Endothelial cell of umbilical vein (primary cell): ENCODE measurements around the gene LSR. TPM values are rescaled to one million over a fixed set of nuclear protein-coding genes. Genes with fewer than 3 reads are reported as not detected.

Source experiments
- BruUV-seq: library from RNA; stranded (reverse); fragments of 400-500 nt; replicated peaks from 2 replicates; lab custom pipeline; 2021; lab: Mats Ljungman, UMichigan
- CTCF ChIA-PET: fragments of 300-600, 350-600 bp; sonication (Branson Sonifier 250); formaldehyde crosslinking; loops from one replicate; lab custom pipeline; 2021; ENCODE audit warnings: antibody characterized with exemption, inconsistent platforms; lab: Charles Lee
- POLR2A ChIA-PET: fragments of 300-600, 350-600 bp; sonication (Branson Sonifier 250); formaldehyde crosslinking; loops from one replicate; lab custom pipeline; 2021; ENCODE audit warnings: antibody characterized with exemption, inconsistent platforms; lab: Charles Lee
- DNase-seq: peaks from one replicate; pipeline ENCODE4 v3.0.0-alpha.2; 2011; ENCODE audit warnings: low read depth, low spot score
- FAIRE-seq: peaks from 2 replicates; lab custom pipeline; 2011; peaks lifted over from hg19 to GRCh38; lab: Jason Lieb, UNC
- H2AFZ ChIP-seq: 2 replicates; pipeline ENCODE4 v1.6.0; 2012; ENCODE audit warnings: low read depth, low read length, control low read depth, inconsistent platforms
- H3K27ac ChIP-seq: 2 replicates; pipeline ENCODE4 v1.5.1; 2011; ENCODE audit warnings: low read depth, mild to moderate bottlenecking, control low read depth, low read length, moderate library complexity; ENCODE audit not compliant: insufficient read depth
- H3K27me3 ChIP-seq, 2 experiments: 2 replicates each; pipeline versions ENCODE4 v1.6.0 to v1.6.1; 2011; ENCODE audit warnings: low read length in 2 of 2, mixed read lengths in 1 of 2; ENCODE audit not compliant: control insufficient read depth in 2 of 2, insufficient read depth in 2 of 2
- H3K36me3 ChIP-seq, 2 experiments: 2 replicates in 1 of 2; 3 replicates in 1 of 2; pipeline ENCODE4 v1.5.1; 2011; ENCODE audit warnings: low read length in 2 of 2, mild to moderate bottlenecking in 1 of 2, moderate library complexity in 1 of 2; ENCODE audit not compliant: control insufficient read depth in 2 of 2, insufficient read depth in 2 of 2; ENCODE audit errors: extremely low read depth in 1 of 2
- H3K4me1 ChIP-seq: 3 replicates; pipeline ENCODE4 v1.5.1; 2011; ENCODE audit warnings: mild to moderate bottlenecking, low read length; ENCODE audit not compliant: control insufficient read depth, insufficient read depth; ENCODE audit errors: extremely low read depth
- H3K4me2 ChIP-seq: 2 replicates; pipeline ENCODE4 v1.6.1; 2011; ENCODE audit warnings: low read length, control low read depth, mixed read lengths; ENCODE audit not compliant: insufficient read depth
- H3K4me3 ChIP-seq, 3 experiments: fragments of 200-600 bp in 1 of 3; sonication (generic), shearing (Covaris generic) in 1 of 3; replicated peaks in 1 of 3; 2 replicates each; pipeline ENCODE4 v1.5.1; 2011 to 2016; ENCODE audit warnings: control low read depth in 3 of 3, low read length in 3 of 3, mild to moderate bottlenecking in 2 of 3, inconsistent platforms in 1 of 3, low read depth in 1 of 3, moderate library complexity in 1 of 3; ENCODE audit not compliant: insufficient read depth in 1 of 3
- H3K79me2 ChIP-seq: 2 replicates; pipeline ENCODE4 v1.6.0; 2012; ENCODE audit warnings: low read length, inconsistent platforms; ENCODE audit not compliant: control insufficient read depth, insufficient read depth
- H3K9ac ChIP-seq: replicated peaks from 2 replicates; pipeline ENCODE3; 2011; ENCODE audit warnings: low read length, control low read depth; ENCODE audit not compliant: insufficient read depth; ENCODE audit errors: extremely low read depth
- H3K9me1 ChIP-seq: replicated peaks from 3 replicates; pipeline ENCODE4 v1.6.0; 2011; ENCODE audit warnings: mild to moderate bottlenecking, low read length; ENCODE audit not compliant: control insufficient read depth, insufficient read depth; ENCODE audit errors: extremely low read depth
- H3K9me3 ChIP-seq: replicated peaks from 2 replicates; pipeline ENCODE4 v1.5.1; 2012; ENCODE audit warnings: low read length, inconsistent platforms; ENCODE audit not compliant: control insufficient read depth, insufficient read depth
- H4K20me1 ChIP-seq: replicated peaks from 2 replicates; pipeline ENCODE3; 2011; ENCODE audit warnings: mild to moderate bottlenecking, low read length; ENCODE audit not compliant: control insufficient read depth, insufficient read depth; ENCODE audit errors: extremely low read depth
- FOS ChIP-seq: IDR thresholded peaks from 2 replicates; pipeline ENCODE4 v1.6.1; 2011; ENCODE audit warnings: mild to moderate bottlenecking, low read length, moderate library complexity, borderline replicate concordance; ENCODE audit not compliant: insufficient read depth
- JUN ChIP-seq: IDR thresholded peaks from 2 replicates; pipeline ENCODE4 v1.6.1; 2011; ENCODE audit warnings: borderline replicate concordance, low read depth; ENCODE audit not compliant: insufficient read length, insufficient read depth
- MAX ChIP-seq: IDR thresholded peaks from 2 replicates; pipeline ENCODE4 v1.6.1; 2011; ENCODE audit not compliant: insufficient read depth, insufficient read length
- dilution Hi-C: fragments of 300-500 bp; cut with MboI; formaldehyde crosslinking; loops from one replicate; pipeline ENCODE4 v1.15.0; 2019; ENCODE audit warnings: low sequenced_read_pairs; ENCODE audit not compliant: extremely low pct_ligation_motif_present
- intact Hi-C: fragments of 100-400 bp; cut with micrococcal nuclease; formaldehyde crosslinking; loops from one replicate; pipeline ENCODE4 v1.10.0; 2022
- polyA plus RNA-seq, 4 experiments: library from polyadenylated mRNA; depleted of rRNA in 3 of 4; stranded (reverse) in 3 of 4; unstranded in 1 of 4; fragments of >200 nt; gene quantifications; 2 replicates each; pipeline versions ENCODE4 v1.2.1 to v1.2.3, GENCODE V29; 2011 to 2012; ENCODE audit warnings: missing spikeins in 1 of 4
- total RNA-seq: library from RNA; stranded (reverse); gene quantifications from 2 replicates; pipeline ENCODE4 v1.2.3, GENCODE V29; 2021

Gene LSR
- total and polyA plus RNA-seq, 2 donors (not counting 3 experiments of a cell fraction or from before 2014, with no cell fraction given): 0.76 to 1.0 TPM

GRCh38 chr19:35300339-35300649, 51.5 kb downstream of the LSR start:
- H3K36me3 ChIP-seq: no peaks in the 10 kb centered on the region
- H3K79me2 ChIP-seq: no peaks in the 10 kb centered on the region
- no peak for DNase-seq
- FAIRE-seq: no peak
- no peaks in the 10 kb centered on the region for H3K9me1 ChIP-seq
- H3K9me3 ChIP-seq: no peaks in the 10 kb centered on the region
- no peak overlapping the region for H3K4me2 ChIP-seq
- dilution Hi-C loops (no loop called here), intact Hi-C loops (no loop called here)
- H2AFZ ChIP-seq: no peak overlapping the region
- TF ChIP-seq FOS (no peak), JUN (no peak)
- ChIA-PET POLR2A (no interaction called here), CTCF (interaction anchor here (0.6 kb wide), 1 partner anchor 146 kb away, joined by 3 read pairs; the partner anchor contains the start of gene FXYD5)
- H3K27me3 ChIP-seq: no peaks in the 10 kb centered on the region
- no peak overlapping the region for H3K4me3 ChIP-seq
- H3K4me1 ChIP-seq: no peaks in the 10 kb centered on the region
- H4K20me1 ChIP-seq: no peaks in the 10 kb centered on the region
- BruUV-seq: no TSS peak
- H3K9ac ChIP-seq: no peak overlapping the region
- H3K27ac ChIP-seq: no peak overlapping the region

- no peaks in the 10 kb centered on the region for H4K20me1 ChIP-seq
- H2AFZ ChIP-seq: no peak overlapping the region
- H3K36me3 ChIP-seq: no peaks in the 10 kb centered on the region
- no peaks in the 10 kb centered on the region for H3K4me1 ChIP-seq
- no peaks in the 10 kb centered on the region for H3K9me1 ChIP-seq
- ChIA-PET CTCF (no interaction called here), POLR2A (no interaction called here)
- H3K9ac ChIP-seq: no peak overlapping the region
- H3K79me2 ChIP-seq: no peaks in the 10 kb centered on the region
- BruUV-seq: no TSS peak
- TF ChIP-seq JUN (no peak), MAX (no peak)
- no peak overlapping the region for H3K4me2 ChIP-seq
- no peak for DNase-seq
- H3K9me3 ChIP-seq: no peaks in the 10 kb centered on the region
- no peak for FAIRE-seq
- dilution Hi-C loops (no loop called here), intact Hi-C loops (no loop called here)
- no peak overlapping the region for H3K27ac ChIP-seq
- no peaks in the 10 kb centered on the region for H3K27me3 ChIP-seq
- H3K4me3 ChIP-seq: no peak overlapping the region
Observed at GRCh38 chr19:35301961-35302360, 53.2 kb downstream of the LSR start.
